Posterior cingulate gyrus (tissue), 11 donors: ENCODE measurements around the gene AEBP2.
"Not testable (repeated sequence)": the region's sequence is repeated elsewhere in the genome, so short reads cannot be mapped to it uniquely, and the experiment has no call there.

Experiments used
- DNase-seq, 10 donors: peaks; one replicate each; pipeline versions ENCODE4 v3.0.0 to v3.0.0-alpha.2; 2020 to 2021; ENCODE audit warnings: mixed read lengths in 3 of 10
- intact Hi-C: fragments of 100-400 bp; cut with DNase I; formaldehyde crosslinking; loops from one replicate; pipeline ENCODE4 v1.15.1; 2023

Gene AEBP2

GRCh38 chr12:19449814-19450213 is 10.5 kb downstream of the AEBP2 start:
- intact Hi-C loops, result no loop called here
- DNase-seq, result no peak

GRCh38 chr12:19450362-19450761 is 11.1 kb downstream of the AEBP2 start:
- intact Hi-C loops, result no loop called here
- DNase-seq, result no peak

GRCh38 chr12:19451196-19451595 is 11.9 kb downstream of the AEBP2 start:
- intact Hi-C loops, result no loop called here

GRCh38 chr12:19453961-19454360 is 14.7 kb downstream of the AEBP2 start:
- no peak for DNase-seq
- intact Hi-C loops, result no loop called here

More at GRCh38 chr12:19451196-19451595, 11.9 kb downstream of the AEBP2 start:
- no peak for DNase-seq

GRCh38 chr12:19454837-19455236 is 15.5 kb downstream of the AEBP2 start:
- DNase-seq, result no peak
- intact Hi-C loops, result no loop called here

- DNase-seq, result no peak
- intact Hi-C loops, result no loop called here
Measured at GRCh38 chr12:19456176-19456575, 16.9 kb downstream of the AEBP2 start.

- no peak for DNase-seq
- intact Hi-C loops, result no loop called here
Measured at GRCh38 chr12:19457561-19457960, 18.3 kb downstream of the AEBP2 start.

- no peak for DNase-seq
- intact Hi-C loops, result no loop called here
Measured at GRCh38 chr12:19458733-19459132, 19.4 kb downstream of the AEBP2 start.

GRCh38 chr12:19461999-19462398 is 22.7 kb downstream of the AEBP2 start:
- intact Hi-C loops, result no loop called here
- DNase-seq, result no peak

- no peak for DNase-seq
- intact Hi-C loops, result no loop called here
Measured at GRCh38 chr12:19462406-19462805, 23.1 kb downstream of the AEBP2 start.

- DNase-seq, result no peak
- intact Hi-C loops, result no loop called here
Measured at GRCh38 chr12:19464192-19464580, 24.9 kb downstream of the AEBP2 start.

GRCh38 chr12:19465711-19466110 is 26.4 kb downstream of the AEBP2 start:
- no peak for DNase-seq
- intact Hi-C loops, result no loop called here

- intact Hi-C loops, result no loop called here
- DNase-seq, result no peak
Measured at GRCh38 chr12:19474147-19474546, 34.9 kb downstream of the AEBP2 start.

- intact Hi-C loops, DNase-seq: not testable (repeated sequence)
Measured at GRCh38 chr12:19475884-19476505, 36.7 kb downstream of the AEBP2 start.

GRCh38 chr12:19477071-19477470 is 37.8 kb downstream of the AEBP2 start:
- DNase-seq, result no peak
- intact Hi-C loops, result no loop called here

GRCh38 chr12:19480459-19480858 is 41.2 kb downstream of the AEBP2 start:
- intact Hi-C loops, result no loop called here
- no peak for DNase-seq

- DNase-seq, result peak in 1 of 10 donors; percentile 63
- intact Hi-C loops, result no loop called here
Measured at GRCh38 chr12:19482036-19482435, 42.7 kb downstream of the AEBP2 start.

- intact Hi-C loops, result no loop called here
- DNase-seq, result peak in 1 of 10 donors; percentile 71
Measured at GRCh38 chr12:19482551-19483109, 43.3 kb downstream of the AEBP2 start.

GRCh38 chr12:19483727-19484126 is 44.4 kb downstream of the AEBP2 start:
- intact Hi-C loops, result no loop called here
- no peak for DNase-seq

GRCh38 chr12:19484738-19485137 is 45.4 kb downstream of the AEBP2 start:
- DNase-seq, result no peak
- intact Hi-C loops, result no loop called here

- intact Hi-C loops, result no loop called here
- DNase-seq, result no peak
Measured at GRCh38 chr12:19485240-19485639, 45.9 kb downstream of the AEBP2 start.

- DNase-seq, result peak in 2 of 10 donors; percentile 71 to 80
- intact Hi-C loops, result no loop called here
Measured at GRCh38 chr12:19489168-19489567, 49.9 kb downstream of the AEBP2 start.

- intact Hi-C loops, result no loop called here
- no peak for DNase-seq
Measured at GRCh38 chr12:19490908-19491307, 51.6 kb downstream of the AEBP2 start.
